Testis (tissue), 3 donors: Measurements from ENCODE around the gene H1-8. TPM values are rescaled to one million over a fixed set of nuclear protein-coding genes. Genes with fewer than 3 reads are reported as not detected.

Experiments used
- DNase-seq: peaks from one replicate; pipeline ENCODE4 v3.0.0-alpha.2; 2019
- H3K27ac ChIP-seq, 2 donors: fragments of 200-600 bp; sonication (generic); one replicate each; pipeline ENCODE4 v1.5.1; 2019
- H3K27me3 ChIP-seq: fragments of 200-600 bp; sonication (generic); one replicate; pipeline ENCODE4 v1.5.1; 2019
- H3K36me3 ChIP-seq: fragments of 200-600 bp; sonication (generic); one replicate; pipeline ENCODE4 v1.5.1; 2017; ENCODE audit warnings: low read depth; ENCODE audit errors: missing control alignments
- H3K4me1 ChIP-seq: fragments of 200-600 bp; sonication (generic); one replicate; pipeline ENCODE4 v1.5.1; 2019
- H3K4me3 ChIP-seq, 2 donors: fragments of 200-600 bp; sonication (generic); one replicate each; pipeline ENCODE4 v1.5.1; 2017 to 2019
- H3K9me3 ChIP-seq: fragments of 200-600 bp; sonication (generic); one replicate; pipeline ENCODE4 v1.5.1; 2017
- CTCF ChIP-seq, 3 experiments: fragments of 450-650 bp in 2 of 3; fragments of 200-600 bp in 1 of 3; sonication (generic) in 1 of 3; IDR thresholded peaks; one replicate each; pipeline ENCODE4 v1.5.1; 2016 to 2019; ENCODE audit warnings: antibody characterized with exemption in 3 of 3, mild to moderate bottlenecking in 2 of 3, moderate library complexity in 1 of 3
- POLR2A ChIP-seq: fragments of 450-650 bp; IDR thresholded peaks from one replicate; pipeline ENCODE4 v1.6.1; 2017; ENCODE audit warnings: antibody characterized with exemption, mild to moderate bottlenecking, moderate library complexity
- WGBS, 2 donors: methylation state at CpG; one replicate each; pipeline ENCODE4 v1.1.5; 2018; 5-methylcytosine and 5-hydroxymethylcytosine counted together
- intact Hi-C: fragments of 100-400 bp; cut with DNase I; formaldehyde crosslinking; loops from one replicate; pipeline ENCODE4 v1.15.1; 2023; ENCODE audit warnings: low total_unique reads
- polyA plus RNA-seq: library from polyadenylated mRNA; stranded (reverse); fragments of 350-450 nt; fragmentation: Illumina TruSeq; extraction: RNeasy Lipid Tissue Mini Kit (QIAGEN cat#74804); gene quantifications from one replicate; pipeline ENCODE4 v1.2.3, GENCODE V29; 2014; ENCODE audit warnings: low read depth, low replicate concordance; ENCODE audit not compliant: insufficient read depth
- total RNA-seq, 2 donors: library from RNA; depleted of rRNA; stranded (reverse); fragments of >200 nt; gene quantifications; one replicate each; pipeline ENCODE4 v1.2.3, GENCODE V29; 2016

H1-8 gene
- total and polyA plus RNA-seq, 3 donors from 2014 or later = 4.2 to 8.6 (median 4.8) TPM

GRCh38 chr3:129520960-129521359, 22.0 kb upstream of the H1-8 start:
- H3K4me3 ChIP-seq = no peak overlapping the region
- H3K4me1 ChIP-seq = no peaks in the 10 kb centered on the region
- TF ChIP-seq CTCF (IDR thresholded peaks at IDR 0.05) = no peak
- no peak for TF ChIP-seq POLR2A
- no peak for DNase-seq
- WGBS, 2 donors = 68 to 79% methylated on average over 3 to 4 of the region's 4 CpGs
- no peaks in the 10 kb centered on the region for H3K9me3 ChIP-seq
- intact Hi-C loops = no loop called here
- H3K27me3 ChIP-seq = no peaks in the 10 kb centered on the region
- no peak overlapping the region for H3K27ac ChIP-seq
- H3K36me3 ChIP-seq = no peaks in the 10 kb centered on the region

GRCh38 chr3:129521611-129522010, 21.4 kb upstream of the H1-8 start:
- Histone ChIP-seq H3K27me3 (no peaks in the 10 kb centered on the region), H3K4me3 (no peak overlapping the region), H3K36me3 (no peaks in the 10 kb centered on the region), H3K4me1 (no peaks in the 10 kb centered on the region), H3K27ac (no peak overlapping the region), H3K9me3 (no peaks in the 10 kb centered on the region)
- intact Hi-C loops = no loop called here
- WGBS, 2 donors = 78 to 84% methylated on average over 8 of the region's 8 CpGs
- TF ChIP-seq CTCF (IDR thresholded peaks at IDR 0.05) = no peak
- TF ChIP-seq POLR2A = no peak
- no peak for DNase-seq

- Histone ChIP-seq H3K36me3 (no peaks in the 10 kb centered on the region), H3K4me3 (no peak overlapping the region), H3K9me3 (no peaks in the 10 kb centered on the region), H3K27ac (no peak overlapping the region), H3K27me3 (no peaks in the 10 kb centered on the region), H3K4me1 (no peaks in the 10 kb centered on the region)
- WGBS, 2 donors = 93% methylated on average over 3 to 5 of the region's 5 CpGs
- DNase-seq = no peak
- intact Hi-C loops = no loop called here
- no peak for TF ChIP-seq POLR2A
- TF ChIP-seq CTCF (IDR thresholded peaks at IDR 0.05) = no peak
These were observed 20.0 kb upstream of the H1-8 start for GRCh38 chr3:129522953-129523352.

GRCh38 chr3:129524081-129524480, 18.9 kb upstream of the H1-8 start:
- Histone ChIP-seq H3K4me3 (no peak overlapping the region), H3K27me3 (no peaks in the 10 kb centered on the region), H3K36me3 (no peaks in the 10 kb centered on the region), H3K27ac (no peak overlapping the region), H3K9me3 (no peaks in the 10 kb centered on the region), H3K4me1 (no peaks in the 10 kb centered on the region)
- TF ChIP-seq CTCF (IDR thresholded peaks at IDR 0.05) (no peak), POLR2A (no peak)
- no peak for DNase-seq
- 90 to 95% methylated on average over 3 to 4 of the region's 4 CpGs for WGBS, 2 donors
- intact Hi-C loops = no loop called here

- intact Hi-C loops = no loop called here
- no peaks in the 10 kb centered on the region for H3K27me3 ChIP-seq
- H3K9me3 ChIP-seq = no peaks in the 10 kb centered on the region
- 84 to 86% methylated on average over 8 of the region's 8 CpGs for WGBS, 2 donors
- no peaks in the 10 kb centered on the region for H3K4me1 ChIP-seq
- no peaks in the 10 kb centered on the region for H3K36me3 ChIP-seq
- H3K27ac ChIP-seq = no peak overlapping the region
- H3K4me3 ChIP-seq = no peak overlapping the region
- TF ChIP-seq POLR2A = no peak
- TF ChIP-seq CTCF (IDR thresholded peaks at IDR 0.05) = no peak
- DNase-seq = no peak
These were observed 17.5 kb upstream of the H1-8 start for GRCh38 chr3:129525341-129525968.
